RPMI7951 (cell line): ENCODE data around the gene ENTREP1. TPM values are rescaled to one million over a fixed set of nuclear protein-coding genes. Genes with fewer than 3 reads are reported as not detected.

ENCODE experiments used
- DNase-seq: peaks from one replicate; pipeline ENCODE4 v3.0.0-alpha.2; 2012; ENCODE audit warnings: low read depth
- total RNA-seq: library from RNA; depleted of rRNA; stranded (reverse); fragments of >200 nt; shearing (Covaris generic); gene quantifications from 2 replicates; pipeline ENCODE4 v1.2.3, GENCODE V29; 2014

ENTREP1 gene
- total RNA-seq, 1 experiment from 2014 or later = not detected

- no peak for DNase-seq
Observed at GRCh38 chr9:69319324-69320025, 5.5 kb upstream of the ENTREP1 start.

GRCh38 chr9:69322256-69322655, 2.8 kb upstream of the ENTREP1 start:
- no peak for DNase-seq

DNA sequence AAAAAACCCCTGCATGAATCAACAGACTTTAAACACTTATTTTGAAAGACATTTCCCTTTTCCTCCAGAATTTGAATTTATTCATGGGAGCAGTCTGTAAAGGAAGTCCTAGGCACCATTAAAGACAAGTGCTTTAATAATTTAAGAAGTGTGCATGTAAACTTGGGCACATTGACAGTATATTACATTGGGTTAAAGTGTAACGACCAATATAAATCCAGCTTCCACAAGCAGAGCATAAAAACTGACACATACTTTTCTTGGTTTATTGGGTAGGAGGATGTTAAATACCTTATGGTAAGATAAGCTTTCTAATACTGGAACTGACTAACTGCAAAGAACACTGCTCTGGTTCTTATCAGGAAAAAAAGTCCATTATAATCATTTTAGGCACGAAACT, 1.2 kb upstream of the ENTREP1 start:
- no peak for DNase-seq

DNA sequence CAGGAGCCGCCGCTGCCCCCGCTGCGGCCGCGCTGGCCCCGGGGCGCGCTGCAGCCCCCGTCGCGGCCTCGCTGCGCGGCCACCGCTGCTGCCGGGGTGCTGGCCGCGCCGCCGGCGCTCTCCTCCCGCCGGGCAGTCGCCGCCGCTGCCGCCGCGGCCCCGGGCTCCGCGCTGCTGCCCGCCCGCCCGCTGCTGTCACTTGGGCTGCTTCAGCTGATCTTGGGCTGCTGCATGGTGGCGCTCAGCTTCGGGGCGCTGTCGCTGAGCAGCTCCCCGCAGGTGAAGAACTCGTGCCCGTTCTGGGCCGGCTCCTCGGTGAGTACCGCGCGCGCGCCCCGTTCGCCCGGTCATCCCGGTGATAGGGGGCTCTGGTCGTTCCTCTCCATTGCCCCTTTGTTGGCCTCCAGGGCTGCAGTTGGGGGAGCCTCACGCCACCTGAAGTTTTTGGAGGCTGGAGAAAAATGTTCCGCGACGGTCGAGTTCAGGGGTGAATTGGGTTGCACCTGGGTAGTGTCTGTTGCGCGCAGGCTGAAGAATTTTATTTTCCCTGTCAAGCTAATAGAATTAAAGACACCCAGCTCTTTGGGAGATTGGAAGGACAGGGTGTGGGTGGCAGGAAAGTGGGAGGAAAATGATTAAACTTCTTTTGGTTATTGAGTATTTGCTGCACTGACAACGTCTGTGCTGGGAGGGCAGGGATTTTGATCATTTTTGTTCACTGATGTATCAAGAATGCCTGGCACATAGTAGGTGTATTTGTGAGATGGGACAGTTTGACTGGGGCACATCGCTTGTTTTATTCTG, 596 bp downstream of the ENTREP1 start:
- DNase-seq = no peak

GRCh38 chr9:69326261-69326660, 1.2 kb downstream of the ENTREP1 start:
- DNase-seq = no peak

GRCh38 chr9:69330580-69330979, 5.6 kb downstream of the ENTREP1 start:
- no peak for DNase-seq

GRCh38 chr9:69331444-69331843, 6.4 kb downstream of the ENTREP1 start:
- DNase-seq = no peak

DNA sequence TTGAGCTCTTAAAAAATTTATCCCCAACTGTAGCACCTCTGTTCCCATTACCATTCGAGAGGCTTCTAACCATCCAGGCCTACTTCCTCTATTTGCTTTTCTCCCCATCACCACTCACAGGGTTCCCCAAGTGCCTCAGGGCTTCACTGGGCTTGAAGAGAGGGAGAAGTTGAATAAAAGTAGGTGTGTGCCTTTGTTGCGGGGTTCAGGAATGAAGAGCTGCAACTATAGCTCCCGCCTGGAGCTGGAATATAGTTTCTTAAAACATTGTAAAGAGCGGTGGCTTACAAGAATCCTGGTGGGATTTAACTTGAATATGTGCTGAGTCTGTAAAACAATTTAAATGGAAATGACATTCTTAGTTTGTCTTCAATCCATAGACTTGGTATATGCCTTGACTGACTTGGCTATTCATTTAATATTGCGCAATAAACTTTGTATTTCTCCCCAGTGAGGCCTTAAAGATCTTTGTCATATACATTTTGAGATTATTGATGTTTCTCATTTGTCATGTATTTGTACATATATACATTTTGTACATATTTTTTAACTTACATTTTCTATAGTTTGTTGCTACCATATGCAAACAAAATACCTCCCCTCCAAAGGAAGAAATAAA, 7.2 kb downstream of the ENTREP1 start:
- no peak for DNase-seq

DNA sequence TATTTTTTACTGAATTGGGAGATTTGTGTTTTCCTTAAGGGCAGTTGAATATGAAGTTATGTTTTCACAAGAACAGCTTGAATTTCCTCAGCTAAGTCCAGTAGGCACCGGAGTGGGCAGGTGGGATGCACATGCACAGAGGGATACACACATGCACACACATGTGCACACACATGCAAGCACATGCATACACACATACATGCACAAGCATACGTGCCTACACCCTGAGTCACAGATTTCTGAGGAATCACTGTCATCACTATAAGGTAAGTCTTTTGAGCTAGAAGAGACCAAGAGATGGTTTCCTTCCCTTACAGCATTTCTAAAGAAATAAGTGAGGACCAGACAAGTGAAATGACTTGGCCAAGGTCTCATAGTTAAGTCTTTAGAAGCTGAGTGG, 8.7 kb downstream of the ENTREP1 start:
- DNase-seq = no peak

GRCh38 chr9:69334317-69334716, 9.3 kb downstream of the ENTREP1 start:
- DNase-seq = no peak

DNA sequence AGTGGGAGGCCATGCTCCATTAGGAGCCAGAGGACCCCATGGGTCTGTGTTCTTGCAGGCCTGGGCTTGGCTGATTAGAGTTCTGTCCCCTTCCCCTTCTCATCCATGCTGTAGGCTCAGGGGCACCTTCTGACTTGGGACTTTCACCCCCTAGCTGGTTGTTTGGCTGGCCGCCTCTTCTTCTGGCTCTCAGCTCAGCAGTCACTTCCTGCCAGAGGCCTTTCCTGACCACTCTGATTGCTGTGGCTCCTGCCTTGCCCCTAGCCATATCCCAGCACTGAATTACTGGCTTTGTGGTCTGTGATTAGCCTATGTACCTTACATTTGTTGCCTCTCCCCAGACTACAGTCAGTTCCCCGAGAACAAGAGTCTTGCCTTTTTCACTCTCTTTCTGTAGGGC, 14.6 kb downstream of the ENTREP1 start:
- DNase-seq = peak; percentile 45

- DNase-seq = no peak
Observed at GRCh38 chr9:69340631-69341030, 15.6 kb downstream of the ENTREP1 start.

DNA sequence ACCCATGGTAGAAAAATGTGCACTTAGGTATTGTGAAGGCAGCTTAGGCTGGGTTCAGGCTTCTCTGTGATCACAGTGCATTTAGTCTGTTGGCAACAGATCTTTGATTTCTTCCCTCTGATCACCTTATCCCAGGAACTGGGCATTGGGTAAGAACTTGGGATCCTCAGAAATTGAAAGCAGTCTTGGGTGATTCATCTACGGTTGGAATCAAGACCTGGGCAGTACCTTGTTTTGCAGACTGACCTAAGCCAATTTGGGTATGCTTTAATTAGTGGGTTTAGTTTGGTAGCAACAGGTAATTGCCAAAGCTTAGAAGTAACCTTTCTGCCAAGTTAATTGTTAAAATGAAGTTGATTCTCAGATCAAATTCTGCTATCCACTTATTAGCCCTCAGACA, 17.8 kb downstream of the ENTREP1 start:
- no peak for DNase-seq

DNA sequence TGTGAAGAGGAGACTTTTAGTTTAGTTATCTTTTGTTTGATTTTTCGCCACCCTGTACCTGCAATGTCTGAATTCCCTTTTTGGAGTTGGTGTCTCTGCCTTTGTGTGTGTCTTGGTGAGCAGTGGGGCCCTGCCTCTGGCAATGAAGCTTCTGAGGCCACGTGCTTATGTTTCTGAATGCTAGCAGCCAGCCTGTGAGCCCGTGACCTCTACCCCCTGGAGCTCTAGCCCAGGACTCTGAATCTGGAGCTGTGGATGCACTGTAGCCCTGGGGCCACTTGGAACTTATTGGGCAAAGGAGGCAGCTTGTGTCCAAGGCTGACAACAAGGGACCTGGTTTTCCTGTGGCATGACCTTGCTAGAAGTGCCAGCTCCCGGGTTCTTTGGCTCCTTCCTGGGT, 19.4 kb downstream of the ENTREP1 start:
- no peak for DNase-seq

DNA sequence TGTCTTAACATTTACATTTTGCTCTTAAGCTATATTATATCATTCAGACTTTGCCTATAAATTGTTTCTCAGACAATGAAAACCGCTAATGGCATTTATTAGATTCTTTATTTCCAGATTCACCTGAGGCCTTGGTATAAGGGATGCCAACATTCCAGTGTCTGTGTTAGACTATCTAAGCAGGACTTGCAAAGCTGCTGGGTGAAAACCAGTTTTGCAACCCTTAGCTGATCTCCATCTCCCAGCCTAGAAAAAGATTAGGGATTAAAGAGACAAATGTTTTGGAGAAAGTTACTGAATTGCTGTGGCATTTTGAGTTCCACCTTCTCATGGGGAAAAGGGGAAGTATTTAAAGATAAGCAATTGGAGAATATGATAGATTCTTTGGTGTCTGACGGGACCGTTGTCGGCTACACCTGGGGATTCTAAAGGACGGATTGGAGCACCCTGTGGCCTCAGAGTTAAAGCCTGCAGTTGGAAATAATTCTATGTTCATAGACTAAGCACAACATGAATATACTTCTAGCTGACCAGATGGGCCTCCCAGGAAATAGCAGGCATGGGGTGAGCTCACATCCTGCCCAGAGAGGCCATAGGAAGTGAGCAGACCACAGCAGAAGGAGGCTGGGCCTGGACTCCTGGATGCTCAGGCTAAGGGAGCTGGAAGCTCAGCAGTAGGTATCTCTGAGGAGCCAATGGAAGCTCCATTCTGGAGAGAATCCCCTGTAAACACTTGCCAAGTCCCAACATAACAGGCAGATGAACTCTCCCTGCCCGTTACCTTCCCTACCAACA, 21.8 kb downstream of the ENTREP1 start:
- peak; percentile 1 for DNase-seq

DNA sequence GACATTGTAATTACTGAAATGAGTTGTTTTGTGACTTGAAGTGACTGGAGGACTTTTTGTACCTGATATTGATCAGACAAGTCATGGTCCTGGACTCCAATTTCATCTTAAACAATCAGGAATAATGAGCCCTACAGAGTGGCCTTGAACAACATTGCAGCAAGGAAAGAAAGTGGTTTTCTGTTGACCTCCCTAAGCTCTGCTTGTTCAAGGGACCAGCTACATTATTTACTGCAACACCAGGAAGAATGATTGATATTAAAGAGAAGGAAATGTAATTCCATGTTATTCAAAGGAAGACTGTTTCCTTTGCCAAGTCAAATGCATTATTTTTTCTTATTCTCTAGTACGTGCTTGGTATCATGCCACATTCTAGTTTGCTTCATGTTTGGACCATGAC, 22.6 kb downstream of the ENTREP1 start:
- DNase-seq = no peak

- DNase-seq = no peak
Observed at GRCh38 chr9:69351227-69351626, 26.2 kb downstream of the ENTREP1 start.

DNA sequence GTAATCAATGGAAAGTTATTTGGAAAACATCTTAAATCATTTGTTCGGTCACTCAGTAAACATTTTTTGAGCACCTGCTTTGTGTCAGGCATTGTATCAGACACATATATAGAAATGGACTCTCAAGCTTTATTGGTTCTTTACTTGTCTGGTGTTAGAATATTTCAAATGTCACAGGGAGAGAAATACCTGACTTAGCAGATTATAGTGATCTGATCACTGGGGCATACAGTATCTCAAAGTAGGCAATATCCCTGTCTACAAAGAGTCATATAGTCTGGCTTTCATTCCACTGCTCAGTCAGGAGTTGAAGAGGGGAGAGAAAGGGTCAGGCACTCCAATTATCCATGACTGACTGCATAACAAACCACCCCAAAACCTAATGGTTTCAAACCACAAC, 30.2 kb downstream of the ENTREP1 start:
- no peak for DNase-seq

GRCh38 chr9:69357030-69357775, 32.2 kb downstream of the ENTREP1 start:
- no peak for DNase-seq

GRCh38 chr9:69357821-69358220, 32.8 kb downstream of the ENTREP1 start:
- DNase-seq = no peak

- no peak for DNase-seq
Observed at GRCh38 chr9:69363191-69363590, 38.2 kb downstream of the ENTREP1 start.
